Fibroblast of skin of scalp (primary cell): ENCODE data around the gene CTCF. TPM values are rescaled to one million over a fixed set of nuclear protein-coding genes. Genes with fewer than 3 reads are reported as not detected.
A peak's percentile ranks its signal among the peaks of the same experiment; 100 is the strongest.
"Not testable (repeated sequence)": the region's sequence is repeated elsewhere in the genome, so short reads cannot be mapped to it uniquely, and the experiment has no call there.

Source experiments
- DNase-seq: peaks from one replicate; pipeline ENCODE4 v3.0.0-alpha.2; 2013
- polyA plus RNA-seq, 2 experiments: library from polyadenylated mRNA; unstranded; fragments of 120-200 nt; gene quantifications; one replicate each; pipeline ENCODE4 v1.2.1, GENCODE V29; 2013; ENCODE audit not compliant: insufficient read length in 2 of 2

The CTCF gene
- 31.8 TPM for polyA plus RNA-seq (2013, experiment 1 of 2; ENCODE audit: insufficient read length)
- 35.0 TPM for polyA plus RNA-seq (2013, experiment 2 of 2; ENCODE audit: insufficient read length)

- DNase-seq = peak; percentile 91
Measured at GRCh38 chr16:67562526-67562917, at the start of gene CTCF. CTCF (plus strand) TSS chr16:67562526; CDS start chr16:67610833, 48,307 bp downstream.

GRCh38 chr16:67513892-67514291 lies 48.4 kb upstream of the CTCF start:
- not testable (repeated sequence) for DNase-seq

- peak; percentile 81 for DNase-seq
Measured at GRCh38 chr16:67514382-67514828, 47.9 kb upstream of the CTCF start.

- peak; percentile 69 for DNase-seq
Measured at GRCh38 chr16:67516296-67517154, 45.8 kb upstream of the CTCF start.

- no peak for DNase-seq
Measured at GRCh38 chr16:67517155-67517445, 45.2 kb upstream of the CTCF start.

DNA sequence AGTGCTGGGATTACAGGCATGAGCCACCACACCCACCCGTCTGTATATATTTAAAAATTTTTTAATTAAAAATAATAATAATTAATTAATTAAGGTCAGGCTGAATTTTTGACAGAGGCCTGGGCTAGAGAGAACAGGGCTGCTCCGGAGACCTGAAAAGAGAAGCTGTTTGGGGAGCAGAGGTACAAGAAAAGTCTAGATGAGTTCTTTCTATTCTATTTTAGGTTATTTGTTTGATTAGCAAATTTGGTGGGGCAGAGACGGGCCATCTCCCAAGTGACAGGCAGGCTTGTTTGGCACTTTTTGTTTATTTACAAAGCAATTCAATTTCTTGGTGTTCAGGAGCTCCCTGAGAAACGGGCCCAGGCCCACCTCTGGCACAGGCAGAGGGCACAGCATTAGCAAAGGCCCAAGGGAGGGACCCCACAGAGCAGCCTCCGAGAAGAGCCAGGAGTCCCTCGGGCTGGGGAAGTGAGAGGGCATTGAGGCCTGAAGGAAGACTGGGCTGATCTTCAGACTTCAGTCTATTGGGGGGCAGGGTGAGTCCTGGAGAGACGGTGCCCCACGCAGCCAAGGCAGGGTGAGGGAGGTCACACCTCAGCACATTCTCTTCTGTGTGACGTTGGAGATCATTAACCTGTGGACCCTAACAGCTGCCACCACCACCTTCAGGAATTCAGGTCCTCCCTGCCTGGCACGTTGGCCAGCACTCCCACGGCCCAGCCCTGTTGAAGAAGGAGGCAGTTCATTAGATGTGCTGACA lies 44.5 kb upstream of the CTCF start:
- DNase-seq = no peak

DNA sequence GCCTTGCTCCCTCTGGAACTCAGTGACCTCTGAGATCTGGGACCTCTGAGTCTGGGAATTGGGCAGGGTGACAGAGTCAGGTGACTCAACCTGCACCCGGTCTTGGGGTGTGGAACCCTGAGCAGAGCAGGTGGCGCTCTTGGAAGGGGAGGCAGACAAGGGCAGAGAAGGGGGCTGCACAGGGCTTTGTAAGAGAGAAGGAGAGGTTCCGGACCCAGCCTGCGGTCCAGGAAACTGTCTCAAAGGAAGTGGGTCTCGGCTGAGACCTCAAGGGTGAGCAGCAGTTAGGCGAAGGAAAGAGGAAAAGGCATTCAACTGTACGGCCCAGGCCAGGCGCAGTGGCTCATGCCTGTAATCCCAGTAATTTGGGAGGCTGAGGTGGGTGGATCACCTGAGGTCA lies 43.6 kb upstream of the CTCF start:
- DNase-seq = no peak

GRCh38 chr16:67519242-67519641 lies 43.1 kb upstream of the CTCF start:
- no peak for DNase-seq

GRCh38 chr16:67521095-67521804 lies 41.1 kb upstream of the CTCF start:
- peak; percentile 96 for DNase-seq

DNA sequence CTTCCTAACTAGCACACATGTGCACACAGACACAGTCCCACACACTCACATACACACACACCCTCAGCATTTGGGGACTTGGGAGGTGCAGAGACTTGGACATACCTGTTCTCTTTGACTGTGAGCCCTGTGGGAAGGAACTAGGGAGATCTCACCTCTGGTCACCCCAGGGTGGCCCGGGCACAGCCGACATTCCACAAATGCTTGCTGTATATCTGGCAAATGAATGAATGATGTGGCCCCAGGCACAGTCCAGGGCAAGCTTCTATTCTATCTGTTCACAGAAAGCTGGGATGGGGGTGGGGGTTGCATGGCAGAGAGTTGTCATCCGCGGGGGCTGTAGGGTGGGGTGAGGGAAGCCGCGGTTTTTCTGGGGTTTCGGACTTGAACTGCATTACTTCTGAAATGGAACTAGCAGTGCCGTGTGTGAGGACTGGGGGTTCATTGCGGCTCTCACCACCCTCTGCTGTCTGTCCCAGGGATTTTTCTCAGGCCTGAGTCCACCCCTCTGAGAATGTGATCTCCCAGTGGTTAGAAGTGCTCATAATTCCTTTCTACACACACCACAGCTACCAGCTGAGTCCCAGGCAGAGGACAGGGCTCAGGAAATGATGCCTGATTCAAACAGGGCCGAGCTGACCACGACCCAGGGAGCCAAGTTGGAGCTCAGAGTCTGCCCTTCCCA lies 37.0 kb upstream of the CTCF start:
- peak; percentile 54 for DNase-seq

DNA sequence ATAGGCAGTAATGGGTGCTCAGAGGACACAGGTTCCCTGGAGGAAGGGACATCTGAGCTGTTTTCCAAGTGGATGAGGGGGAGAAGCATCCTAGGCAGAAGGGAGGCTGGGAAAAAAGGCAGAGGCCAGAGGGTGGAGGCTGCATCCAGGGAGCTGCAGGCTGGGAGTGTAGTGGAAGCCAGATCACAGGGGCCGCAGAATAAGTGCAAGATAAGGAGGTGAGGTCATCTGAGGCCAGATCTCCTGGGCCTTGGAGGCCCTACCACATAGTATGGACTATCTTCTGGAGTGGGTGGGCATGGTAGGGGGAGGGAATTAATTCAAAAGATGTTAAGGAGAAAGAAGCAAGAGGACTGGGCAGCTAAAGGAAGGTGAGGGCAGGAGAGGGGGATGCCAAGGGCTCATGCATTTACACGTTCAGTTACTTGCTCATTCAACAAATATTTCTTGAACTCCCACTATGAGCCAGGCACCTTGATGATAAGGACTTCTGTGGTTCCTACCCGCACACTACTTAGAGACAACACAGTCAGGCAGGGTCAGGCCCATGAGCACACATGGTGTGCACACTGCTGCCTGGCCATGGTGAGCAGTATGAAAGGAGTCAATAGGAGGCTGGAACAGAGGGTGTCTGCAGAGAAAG lies 36.1 kb upstream of the CTCF start:
- no peak for DNase-seq

GRCh38 chr16:67528222-67528869 lies 34.0 kb upstream of the CTCF start, which contains the start of gene RIPOR1:
RIPOR1 (plus strand) TSS chr16:67528829; CDS start chr16:67538447, 9,618 bp downstream.
- DNase-seq = peak; percentile 47

DNA sequence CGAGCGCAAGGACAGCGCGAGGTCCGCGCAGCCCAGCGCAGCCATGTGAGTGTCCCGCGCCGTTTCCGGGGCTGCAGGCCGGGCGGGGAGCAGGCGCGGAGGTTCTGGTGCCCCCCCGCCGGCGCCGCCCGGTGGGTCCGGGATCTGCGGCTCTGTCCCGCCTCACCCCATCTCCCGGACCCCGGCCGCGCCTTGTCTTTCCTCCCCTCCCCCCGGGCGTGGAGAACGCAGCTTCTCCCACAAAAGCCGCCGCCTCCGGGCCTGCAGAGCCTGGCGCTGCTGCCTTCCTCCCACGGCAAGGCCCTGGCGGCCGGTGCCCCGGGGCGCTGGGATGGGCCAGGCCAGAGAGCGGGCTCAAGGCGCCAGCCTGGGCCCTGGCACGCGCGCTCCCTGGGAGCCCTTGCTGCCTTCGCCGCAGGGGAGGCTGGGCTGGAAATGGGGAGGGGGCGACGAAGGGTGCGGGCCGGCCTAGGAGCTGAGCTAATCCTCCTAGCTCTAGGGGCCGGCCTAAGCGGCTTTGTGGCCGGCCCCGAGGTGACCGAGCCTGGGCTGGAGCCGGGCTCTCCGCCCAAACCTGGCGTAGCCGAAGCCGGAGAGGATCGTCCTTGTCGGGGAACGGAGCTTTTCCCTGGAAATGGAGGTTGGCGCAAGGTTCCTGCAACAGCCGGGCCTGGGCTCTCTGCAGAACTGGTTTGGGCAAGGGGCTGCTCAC lies 33.3 kb upstream of the CTCF start:
- DNase-seq = no peak

- DNase-seq = no peak
Measured at GRCh38 chr16:67529582-67530012, 32.7 kb upstream of the CTCF start.

- DNase-seq = peak; percentile 73
Measured at GRCh38 chr16:67530013-67530939, 32.0 kb upstream of the CTCF start.

DNA sequence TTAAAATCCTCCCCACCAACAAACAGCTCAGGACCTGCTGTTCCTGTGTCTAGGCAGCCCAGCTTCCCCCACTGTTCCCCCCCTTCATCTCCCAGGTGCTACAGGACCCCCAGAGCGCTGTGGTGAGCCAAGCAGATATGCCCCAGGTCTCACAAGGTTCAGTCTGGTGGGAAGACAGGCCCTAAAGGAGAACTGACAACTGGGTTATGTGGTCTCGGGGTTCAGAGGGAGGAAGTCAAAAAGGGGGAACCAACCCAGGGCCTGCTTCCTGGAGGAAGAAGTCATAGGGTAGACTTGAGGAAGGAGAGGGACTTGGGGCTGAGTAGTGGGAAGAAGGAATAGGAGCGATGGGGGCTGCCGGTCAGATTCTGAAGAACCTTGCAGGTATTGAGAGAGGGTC lies 31.1 kb upstream of the CTCF start:
- no peak for DNase-seq

GRCh38 chr16:67533024-67533560 lies 29.2 kb upstream of the CTCF start:
- DNase-seq = no peak

DNA sequence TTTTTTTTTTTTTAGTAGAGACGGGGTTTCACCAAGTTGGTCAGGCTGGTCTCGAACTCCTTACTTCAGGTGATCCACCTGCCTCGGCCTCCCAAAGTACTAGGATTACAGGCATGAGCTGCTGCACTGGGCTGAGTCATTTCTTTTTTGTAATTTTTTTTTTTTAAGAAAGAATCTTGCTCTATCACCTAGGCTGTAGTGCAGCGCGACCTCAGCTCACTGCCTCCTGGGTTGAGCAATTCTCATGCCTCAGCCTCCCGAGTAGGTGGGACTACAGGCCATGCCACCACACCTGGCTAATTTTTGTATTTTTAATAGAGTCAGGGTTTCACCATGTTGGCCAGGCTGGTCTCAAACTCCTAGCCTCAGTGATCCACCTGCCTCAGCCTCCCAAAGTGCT lies 28.3 kb upstream of the CTCF start:
- DNase-seq = not testable (repeated sequence)

DNA sequence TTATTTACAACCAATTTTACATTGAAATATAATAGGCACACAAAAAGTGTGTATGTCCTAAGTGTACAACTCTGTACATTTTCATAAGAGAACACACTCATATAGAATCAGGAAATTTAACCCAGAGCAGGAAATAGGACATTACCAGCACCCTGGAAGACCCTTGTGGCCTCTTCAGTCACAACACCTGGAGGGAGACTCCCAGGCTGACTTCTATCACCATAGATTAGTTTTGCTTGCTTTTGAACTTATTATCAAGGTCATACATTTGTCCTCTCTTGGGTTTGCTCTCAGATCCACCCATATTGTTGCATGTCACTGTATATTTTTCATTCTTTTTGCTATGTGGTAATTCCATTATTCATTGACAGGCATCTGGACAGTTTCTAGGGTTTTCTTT lies 27.9 kb upstream of the CTCF start:
- no peak for DNase-seq
